NCI-H345 (cell line): Measurements from ENCODE around the gene TSC1.

Experiments
- DNase-seq: peaks from one replicate; lab custom pipeline; 2025; lab: John Stamatoyannopoulos, UW

TSC1 gene

DNA sequence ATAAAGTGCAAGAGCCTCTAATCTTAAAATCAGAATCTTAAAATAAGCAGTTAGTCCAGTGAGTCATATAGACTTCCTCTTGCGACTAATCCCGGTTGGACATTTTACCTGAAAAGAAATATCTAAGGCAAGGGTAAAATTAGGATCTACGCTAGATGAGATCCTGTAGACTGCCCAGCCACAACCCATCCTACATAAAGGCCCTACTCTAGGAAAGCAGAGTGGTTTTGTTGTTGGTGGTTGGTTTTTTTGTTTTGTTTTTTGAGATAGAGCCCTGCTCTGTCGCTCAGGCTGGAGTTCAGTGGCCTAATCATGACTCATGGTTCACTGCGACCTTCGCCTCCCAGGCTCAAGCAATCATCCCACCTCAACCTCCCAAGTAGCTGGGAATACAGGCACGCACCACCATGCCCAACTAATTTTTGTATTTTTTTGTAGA, 6.9 kb downstream of the TSC1 start:
- no peak for DNase-seq

DNA sequence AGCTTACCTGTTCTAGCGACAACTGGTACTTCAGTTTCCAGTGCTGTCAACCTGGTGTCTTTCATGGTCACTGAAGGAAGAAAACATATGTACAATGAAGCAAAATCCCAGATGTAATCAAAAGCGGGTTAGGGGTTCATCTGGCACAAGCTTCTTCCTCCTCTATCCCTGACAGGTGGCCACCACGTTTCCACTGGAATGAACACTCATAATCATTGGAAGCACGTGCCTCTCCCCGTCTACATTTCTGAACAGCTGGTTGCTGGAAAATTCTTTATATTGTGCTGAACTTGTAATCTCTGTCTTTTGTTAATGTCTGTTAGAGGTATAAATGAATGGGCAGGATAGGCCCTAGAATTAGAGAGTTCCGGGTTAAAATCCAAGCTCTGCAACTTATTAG, 9.4 kb downstream of the TSC1 start:
- no peak for DNase-seq

DNA sequence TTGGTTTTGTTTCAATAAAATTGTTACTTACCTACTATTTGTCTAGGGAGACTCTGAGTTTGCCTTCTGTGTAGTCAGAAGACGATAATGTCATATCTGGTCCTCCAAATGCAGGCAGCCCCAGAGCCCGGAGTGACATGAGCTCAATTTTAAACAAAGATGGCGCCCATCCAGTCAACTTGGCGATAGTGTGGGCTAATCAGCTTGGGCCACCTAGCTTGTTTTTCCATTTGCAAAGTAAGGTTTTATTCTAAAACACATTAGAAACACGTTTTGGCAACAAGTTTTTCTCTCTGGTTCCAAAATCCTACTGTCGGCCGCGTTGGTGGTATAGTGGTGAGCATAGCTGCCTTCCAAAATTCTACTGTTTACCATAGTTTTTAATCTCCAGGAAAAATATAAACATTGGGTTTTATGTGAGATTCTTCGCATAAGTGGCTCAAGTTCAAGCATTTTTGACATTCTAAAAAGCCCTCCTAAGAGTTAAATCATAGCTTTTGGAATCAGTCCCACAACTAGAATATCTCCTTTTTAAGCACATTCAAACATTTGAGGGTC, 13.2 kb downstream of the TSC1 start:
- no peak for DNase-seq

DNA sequence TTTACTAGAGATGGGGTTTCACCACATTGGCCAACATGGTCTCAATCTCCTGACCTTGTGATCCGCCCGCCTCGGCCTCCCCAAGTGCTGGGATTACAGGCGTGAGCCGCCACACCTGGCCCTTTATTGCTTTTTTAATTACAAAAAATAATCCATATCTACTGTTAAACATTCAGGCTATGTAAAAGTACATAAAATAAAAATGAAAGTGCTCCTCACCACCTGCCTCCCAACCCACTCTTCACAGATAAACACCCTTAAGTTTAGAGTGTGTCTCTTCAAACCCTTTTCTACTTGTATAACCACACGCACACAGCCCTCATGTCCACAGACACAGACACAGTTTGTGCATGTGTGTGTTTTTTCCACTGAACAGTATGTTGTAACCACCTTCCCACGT, 16.7 kb downstream of the TSC1 start:
- DNase-seq = no peak

DNA sequence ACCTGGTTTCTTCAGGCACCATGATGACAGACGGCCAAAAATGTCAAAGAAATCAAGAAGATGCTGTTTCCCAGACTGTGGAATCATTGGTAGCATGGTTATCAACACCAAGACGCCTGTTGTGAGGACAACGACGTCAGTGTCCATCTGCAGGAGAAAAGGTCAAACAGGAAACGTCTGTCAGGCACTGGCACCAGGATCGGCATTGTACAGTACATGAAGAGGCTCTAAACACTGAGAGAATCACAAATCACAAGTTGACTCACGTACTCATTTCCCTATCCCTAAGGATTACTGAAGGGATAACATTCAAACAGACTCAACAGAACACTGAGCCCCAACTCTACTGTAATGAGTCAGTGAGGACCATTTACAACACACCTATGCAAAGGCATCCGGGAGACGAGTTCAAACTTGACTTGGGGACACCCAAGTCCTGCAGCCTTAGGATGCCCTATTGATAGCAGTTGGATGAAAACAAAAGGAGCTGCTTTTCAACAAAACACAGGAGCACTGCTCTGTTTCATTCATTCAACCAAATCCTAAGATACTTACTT, 21.0 kb downstream of the TSC1 start:
- no peak for DNase-seq

DNA sequence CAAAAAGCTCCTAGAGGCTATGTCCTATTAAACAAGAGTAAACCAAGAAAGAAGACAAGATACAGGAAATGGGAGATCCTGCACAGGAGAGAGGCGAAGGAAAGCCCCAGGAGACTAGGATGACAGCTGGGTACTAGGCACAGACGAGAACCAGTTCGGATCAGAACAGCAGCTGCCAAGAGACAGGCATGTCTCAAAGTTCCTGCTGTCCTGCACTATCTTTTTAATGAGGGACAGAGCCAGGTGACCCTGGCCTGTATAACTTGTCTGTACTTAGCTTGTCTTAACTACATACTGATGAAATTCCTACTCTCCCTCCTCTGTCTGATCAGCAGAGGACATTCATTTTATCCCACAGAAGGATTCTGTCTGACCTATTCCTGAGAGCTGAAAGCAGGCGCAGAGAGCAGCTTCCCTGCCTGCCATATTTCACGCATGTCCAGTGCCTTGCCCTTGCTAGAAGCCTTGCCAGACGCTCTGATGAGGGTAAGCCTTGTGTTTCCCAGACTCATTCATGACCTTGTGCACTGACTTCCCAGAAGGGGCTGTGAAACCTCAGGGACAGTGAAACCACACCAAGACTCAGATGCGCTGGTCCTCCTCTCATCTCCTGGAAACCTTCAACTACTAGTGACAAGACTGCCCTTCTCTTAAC, 24.7 kb downstream of the TSC1 start:
- DNase-seq = no peak

DNA sequence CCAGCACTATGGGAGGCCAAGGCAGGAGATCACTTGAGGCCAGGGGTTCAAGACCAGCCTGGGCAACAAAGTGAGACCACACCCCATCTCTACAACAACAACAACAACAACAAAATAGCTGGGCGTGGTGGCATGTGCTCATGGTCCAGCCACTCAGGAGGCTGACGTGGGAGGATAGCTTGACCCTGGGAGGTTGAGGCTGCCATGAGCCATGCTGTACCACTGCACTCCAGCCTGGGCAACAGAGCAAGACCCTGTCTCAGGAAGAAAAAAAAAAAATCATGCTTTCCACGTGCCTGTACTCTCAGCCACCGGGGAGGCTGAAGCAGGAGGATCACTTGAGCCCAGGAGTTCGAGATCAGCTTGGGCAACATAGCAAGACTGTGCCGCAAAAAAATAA, 29.5 kb downstream of the TSC1 start:
- no peak for DNase-seq

DNA sequence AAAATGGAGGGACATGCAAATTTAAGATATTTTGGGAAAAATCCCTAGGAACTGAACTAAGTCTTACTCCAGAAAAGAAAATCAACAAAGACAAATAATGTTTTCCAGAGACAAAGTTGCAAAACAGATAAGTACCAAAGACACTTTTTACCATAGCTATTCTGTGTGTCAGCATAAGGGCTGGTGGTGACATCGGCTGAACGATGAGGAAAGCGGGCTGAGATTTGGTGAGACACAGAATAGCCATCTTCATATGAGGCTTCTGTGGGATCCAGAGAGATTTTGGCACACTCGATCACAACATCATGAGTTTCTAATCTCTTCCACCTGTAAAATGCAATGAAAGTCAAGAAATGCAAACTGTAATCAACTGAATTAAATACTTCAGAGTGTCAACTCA, 32.3 kb downstream of the TSC1 start:
- no peak for DNase-seq

DNA sequence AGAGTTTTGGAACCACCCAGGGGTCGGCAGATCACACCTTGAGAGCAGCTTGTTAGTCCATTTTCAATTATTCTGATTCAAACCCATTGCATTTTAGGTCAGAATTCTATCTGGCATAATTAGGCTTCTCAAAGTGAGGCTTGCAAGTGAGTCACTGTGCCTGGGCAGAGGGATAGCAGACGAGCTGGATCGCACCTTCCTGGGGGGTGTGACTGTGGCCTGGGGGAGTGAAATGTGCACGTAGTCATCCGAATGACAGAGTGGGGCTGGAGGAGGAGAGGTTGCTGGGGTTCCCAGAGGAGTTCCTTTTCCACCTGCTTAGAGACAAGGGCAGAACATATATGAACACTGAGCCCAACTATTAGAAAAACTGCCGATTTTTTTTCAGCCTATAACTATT, 34.0 kb downstream of the TSC1 start:
- DNase-seq = no peak

DNA sequence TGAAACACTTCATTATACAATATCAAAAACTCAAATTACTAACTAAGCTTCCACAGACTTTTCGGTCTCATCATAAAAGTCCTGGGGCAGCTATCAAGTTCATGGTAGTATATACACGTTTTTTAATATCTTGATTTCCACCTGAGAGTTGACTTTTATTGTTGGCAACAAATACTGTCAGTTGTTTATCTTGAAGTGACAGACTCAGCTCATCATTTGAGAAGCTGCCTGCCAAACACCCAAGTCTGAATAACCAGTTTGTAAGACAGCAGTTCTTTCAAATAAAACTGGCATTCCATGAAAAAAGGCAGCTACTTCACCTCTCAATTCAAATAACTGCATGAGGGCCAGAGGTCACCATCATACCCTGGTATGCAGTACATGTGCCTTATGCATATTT, 35.1 kb downstream of the TSC1 start:
- no peak for DNase-seq

DNA sequence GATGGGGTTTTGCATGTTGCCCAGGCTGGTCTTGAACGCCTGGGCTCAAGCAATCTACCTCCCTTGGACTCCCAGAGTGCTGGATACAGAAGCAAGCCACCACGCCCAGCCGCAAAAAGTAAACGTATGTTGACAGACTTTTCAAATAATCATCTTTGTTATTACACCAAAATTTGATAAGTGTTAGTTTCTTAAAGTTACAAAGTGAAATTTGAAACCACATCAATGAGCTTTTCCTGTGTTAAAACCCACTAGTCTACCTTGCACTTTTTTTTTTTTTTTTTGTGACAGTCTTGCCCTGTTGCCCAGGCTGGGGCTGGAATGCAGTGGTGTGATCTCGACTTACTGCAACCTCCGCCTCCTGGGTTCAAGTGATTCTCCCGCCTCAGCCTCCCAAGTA, 35.8 kb downstream of the TSC1 start:
- DNase-seq = no peak

DNA sequence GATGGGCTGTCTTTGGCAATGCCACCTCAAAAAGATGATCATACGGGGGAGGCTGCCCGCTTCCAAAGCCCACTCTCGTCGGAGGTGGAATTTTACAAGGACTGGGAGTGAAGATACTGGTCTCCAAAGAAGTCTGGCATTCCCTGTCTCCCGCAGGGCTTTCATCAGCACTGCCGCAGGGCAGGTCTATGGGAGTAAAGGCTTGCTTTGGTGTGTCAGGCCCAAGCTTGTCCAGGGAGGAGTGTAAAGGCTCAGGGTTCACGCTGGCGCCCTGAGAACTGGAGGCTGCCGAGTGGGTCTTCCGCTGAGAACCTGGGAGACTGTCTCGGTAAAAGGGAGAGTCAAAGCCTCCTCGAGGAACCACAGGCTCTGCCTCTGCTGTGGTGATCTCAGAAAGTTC, 38.7 kb downstream of the TSC1 start:
- no peak for DNase-seq

DNA sequence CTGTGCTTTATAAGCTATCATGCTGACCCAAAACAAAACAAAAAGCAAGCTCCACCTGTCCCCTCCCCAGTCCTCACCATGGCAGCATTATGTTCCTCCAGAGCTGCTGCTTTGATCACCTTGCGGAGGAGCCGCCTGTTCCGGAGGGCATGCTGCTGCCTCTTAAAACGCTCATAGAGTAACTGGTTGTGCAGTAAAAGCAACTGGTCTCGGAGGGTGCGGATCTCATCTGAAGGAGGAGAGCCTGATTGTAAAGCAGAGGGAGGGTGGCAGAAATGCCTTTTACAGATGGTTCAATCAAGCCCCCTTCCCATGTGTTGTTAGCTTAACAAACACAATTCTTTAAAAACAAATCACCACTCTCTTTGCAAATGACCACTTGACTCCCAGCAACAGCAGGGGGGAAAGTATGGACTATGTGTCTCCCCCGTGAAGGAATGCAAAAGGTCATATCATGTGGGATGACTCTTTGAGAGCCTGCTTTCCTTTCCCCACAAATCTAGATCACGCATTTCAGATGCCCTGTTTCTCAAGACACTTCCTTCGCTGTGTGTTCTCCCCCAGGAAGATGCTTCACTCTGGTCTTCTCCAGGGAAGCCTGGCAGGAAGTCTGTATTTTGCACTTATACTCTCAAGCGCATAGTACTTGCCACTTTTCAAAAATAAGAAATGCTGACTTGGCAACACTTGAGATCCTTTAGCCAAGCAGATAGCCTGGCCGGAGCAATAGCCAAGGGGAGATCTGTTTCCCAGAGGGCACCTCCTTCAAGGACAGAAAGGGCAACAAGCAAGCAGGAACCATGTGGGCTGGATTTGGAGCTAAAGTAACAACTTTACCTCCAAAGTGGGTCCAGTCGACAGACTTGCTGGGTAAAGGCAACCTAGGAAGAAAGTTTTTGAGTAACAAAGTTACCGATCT, 40.6 kb downstream of the TSC1 start:
- no peak for DNase-seq

DNA sequence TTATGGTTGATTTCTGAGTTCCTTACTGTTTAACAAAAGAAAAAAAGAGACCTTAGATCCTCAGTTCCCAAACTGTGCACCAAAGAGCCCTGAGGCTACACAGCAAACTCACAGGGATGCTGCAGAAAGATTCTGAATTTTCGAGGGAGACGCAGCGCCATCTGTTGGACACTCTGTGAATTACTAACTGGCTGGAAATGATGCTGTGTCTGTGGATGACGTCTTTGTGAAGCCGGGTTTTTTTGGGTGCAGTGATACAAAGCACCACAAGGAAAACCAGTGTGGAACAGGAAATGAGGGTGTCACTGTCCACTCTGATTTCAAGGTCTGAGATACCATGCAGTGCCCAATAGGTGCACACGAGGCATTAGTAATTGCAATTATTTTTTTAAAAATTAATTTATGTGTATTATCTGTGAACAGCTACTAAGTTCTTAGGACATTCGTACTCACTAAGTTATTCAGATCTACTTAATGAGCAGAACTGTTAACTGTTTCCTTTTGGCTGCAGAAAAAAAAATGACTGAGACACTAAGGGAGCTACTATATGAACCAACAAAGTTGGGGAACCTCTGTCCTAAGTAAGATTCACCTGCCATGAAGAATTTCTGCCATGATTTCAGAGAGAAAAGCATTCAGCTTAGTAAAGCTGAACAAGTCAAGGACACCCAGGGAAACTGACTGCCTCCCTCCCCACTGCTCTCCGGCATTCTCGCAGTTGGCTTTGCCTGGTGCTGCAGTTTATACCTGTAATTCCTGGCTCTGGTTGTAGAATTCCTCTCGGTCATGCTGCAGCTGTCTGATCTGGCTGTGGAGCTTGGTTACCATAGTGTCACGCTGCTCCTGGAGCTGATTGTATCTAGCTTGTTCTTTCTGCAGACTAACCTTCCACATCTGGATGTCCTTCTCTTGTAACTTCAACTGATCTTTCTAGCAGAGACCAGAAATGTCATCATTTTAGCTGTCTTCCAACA, 42.3 kb downstream of the TSC1 start:
- DNase-seq = peak; percentile 77

DNA sequence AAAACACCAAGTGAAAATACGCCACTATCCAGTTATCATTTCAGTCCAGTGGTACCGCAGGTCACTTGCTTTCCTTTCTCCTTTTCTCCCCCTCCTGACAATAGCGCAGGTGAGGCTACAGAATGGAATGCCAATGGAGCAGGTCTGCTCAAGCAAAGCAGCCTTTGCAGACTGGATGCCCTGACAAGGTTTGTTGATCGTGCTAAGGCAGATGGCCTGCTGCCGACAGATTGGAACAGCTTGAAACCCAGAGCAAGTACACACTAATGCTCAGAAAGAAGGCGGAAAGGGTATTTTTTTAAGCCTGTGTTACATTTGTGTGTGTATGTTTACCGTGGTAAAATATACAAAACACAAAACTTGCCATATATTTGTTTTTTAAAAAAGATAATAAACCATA, 46.4 kb downstream of the TSC1 start:
- DNase-seq = no peak

DNA sequence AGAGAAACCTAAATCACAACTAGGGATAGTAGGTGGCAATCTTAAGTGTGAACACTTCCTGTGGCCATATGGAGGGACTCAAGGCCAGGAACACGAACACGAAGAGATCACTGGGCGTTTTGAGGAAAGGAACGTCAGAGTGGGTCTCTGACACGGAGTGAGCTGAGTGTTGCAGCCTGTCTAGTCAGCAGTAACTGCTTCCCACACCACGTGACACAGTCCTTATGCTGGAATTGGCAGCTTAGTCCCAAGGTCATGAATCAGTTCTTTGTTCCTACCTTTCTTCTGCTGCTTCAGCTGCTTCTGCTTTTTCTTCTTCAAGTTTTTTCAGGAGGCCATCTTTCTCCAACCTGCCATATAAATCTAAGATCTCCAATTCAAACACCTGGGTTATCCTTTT, 47.5 kb downstream of the TSC1 start:
- no peak for DNase-seq

DNA sequence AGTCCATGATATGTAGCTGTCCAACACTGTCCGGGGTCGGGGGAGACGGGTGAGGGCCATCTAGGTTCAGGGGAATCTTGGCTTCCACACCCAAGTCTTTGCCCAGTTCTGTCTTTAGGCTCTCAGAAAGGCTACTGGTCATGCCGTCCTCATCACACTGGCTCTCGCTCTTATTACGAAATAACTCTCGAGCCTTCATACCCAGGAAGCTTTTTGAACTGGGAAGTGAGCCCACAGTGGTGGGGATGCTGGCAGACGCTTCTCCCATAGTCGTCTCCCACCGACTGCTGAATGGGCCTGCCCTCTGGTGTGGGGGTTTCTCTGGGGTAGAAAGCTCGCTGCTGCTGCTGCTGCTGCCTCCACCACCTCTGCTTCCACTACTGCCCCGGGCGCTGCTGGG, 48.2 kb downstream of the TSC1 start:
- DNase-seq = no peak

DNA sequence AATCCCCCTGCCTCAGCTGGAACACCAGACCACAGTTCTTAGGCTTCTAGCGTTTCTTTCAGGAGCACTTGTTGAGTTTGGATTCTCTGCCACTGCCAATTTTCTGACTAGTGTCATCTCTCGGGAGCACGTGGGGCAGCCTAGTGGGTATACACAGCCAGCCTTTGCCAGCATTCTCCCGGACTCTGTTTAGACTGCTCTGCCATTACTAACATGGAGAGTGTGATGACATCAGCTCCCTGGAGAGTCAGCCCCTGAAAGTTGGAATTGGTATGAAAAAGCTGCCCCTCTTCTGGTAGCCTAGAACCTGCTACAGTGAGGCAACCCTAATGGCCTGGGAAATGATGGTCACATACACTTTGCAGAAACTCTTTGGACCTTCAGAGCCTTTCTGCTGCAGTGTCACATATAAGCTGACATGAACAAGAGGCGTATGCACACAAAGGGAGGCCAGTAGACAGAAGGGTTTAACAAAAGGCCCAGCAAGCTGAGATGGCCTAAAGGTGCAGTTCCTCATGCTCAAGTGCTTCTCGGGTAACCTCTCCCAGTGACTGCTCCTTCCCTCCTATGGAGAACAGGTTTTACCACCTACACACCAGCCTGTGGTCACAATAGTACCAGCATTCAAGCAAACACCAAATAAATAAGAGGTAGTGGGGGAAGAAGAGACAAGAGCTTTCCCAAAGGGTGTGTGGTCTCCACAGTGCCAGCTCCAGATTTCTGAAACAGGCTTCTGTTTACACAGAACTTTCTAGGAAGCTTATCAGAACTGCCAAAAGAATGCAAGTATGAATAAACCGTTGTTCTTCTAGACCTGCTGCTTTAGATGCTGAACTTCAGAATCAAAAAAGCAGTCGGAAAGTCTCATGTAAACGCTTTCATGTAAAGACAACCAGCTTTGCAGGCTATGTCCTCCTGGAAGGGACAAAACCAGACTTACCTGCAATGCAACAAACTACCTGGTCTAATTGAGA, 49.3 kb downstream of the TSC1 start:
- DNase-seq = no peak

DNA sequence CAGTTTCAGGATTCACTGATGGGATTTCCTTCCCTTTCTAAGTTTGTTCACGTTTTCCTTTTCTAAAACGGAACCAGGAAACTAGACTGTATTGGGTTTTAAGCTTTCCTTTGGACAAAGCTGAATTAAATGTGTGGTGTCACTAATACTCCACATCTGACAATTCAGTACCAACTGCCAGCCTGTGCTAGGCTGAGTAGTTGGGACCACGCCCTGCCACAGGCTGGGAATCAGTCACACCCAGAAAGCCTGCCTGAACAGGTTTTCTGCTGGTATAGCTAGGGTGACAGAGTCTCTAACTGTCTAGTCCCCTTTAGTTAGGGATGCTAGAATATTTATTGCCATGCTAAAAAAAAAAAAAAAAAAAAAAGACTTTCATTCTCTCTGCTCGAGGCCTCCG, 50.1 kb downstream of the TSC1 start:
- DNase-seq = peak; percentile 6

DNA sequence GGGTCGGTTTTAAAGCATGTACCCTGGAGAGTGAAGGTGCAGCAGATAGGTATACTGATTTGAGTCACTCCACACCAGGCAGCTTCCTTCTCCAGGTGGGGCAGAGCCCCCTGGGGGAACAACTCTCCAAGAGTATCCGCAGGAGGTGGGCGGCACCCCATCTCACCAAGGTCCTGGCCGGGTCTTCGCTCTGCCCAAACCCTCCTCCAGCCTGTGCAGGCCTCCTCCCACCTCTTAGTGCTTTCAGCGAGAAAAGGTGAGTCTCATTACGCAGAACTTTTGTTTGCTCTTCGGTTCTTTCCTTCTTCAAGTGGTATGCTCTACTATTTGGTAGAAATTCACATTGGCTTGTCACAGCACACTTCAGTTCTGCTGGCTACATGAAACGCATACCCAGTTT, 52.0 kb downstream of the TSC1 start:
- no peak for DNase-seq

DNA sequence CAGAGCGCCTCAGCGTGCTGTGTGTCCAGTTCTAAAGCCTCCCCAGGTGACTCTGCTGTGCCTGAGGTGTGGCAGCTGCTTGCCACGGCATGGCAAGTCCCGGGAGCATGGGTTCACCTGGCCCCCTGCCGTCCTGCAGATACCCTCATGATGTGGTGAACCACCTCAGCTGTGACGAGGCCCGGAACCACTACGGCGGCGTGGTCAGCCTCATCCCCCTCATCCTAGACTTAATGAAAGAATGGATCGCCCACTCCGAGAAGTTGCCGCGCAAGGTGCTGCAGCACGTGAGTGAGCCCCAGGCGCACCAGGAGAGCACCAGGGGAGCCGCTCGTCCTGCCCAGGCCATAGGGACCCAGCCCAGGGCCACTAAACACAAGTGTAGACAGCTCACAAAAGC, 56.3 kb downstream of the TSC1 start:
- no peak for DNase-seq
